PC-9 (cell line): Measurements from ENCODE around the gene ROBO2. TPM values are rescaled to one million over a fixed set of nuclear protein-coding genes. Genes with fewer than 3 reads are reported as not detected.

Experiments used
- BruUV-seq: library from RNA; stranded (reverse); fragments of 400-500 nt; replicated peaks from 2 replicates; lab custom pipeline; 2021; lab: Mats Ljungman, UMichigan
- CTCF ChIA-PET: fragments of 300-600 bp; sonication (Branson Sonifier 250); formaldehyde crosslinking; loops from one replicate; lab custom pipeline; 2022; ENCODE audit warnings: antibody characterized with exemption; lab: Charles Lee
- POLR2A ChIA-PET: fragments of 300-600 bp; sonication (Branson Sonifier 250); formaldehyde crosslinking; loops from one replicate; lab custom pipeline; 2022; ENCODE audit warnings: antibody characterized with exemption; ENCODE audit not compliant: unreplicated experiment; lab: Charles Lee
- DNase-seq, 2 experiments: peaks; one replicate each; pipeline versions ENCODE4 v3.0.0 to v3.0.0-alpha.2; 2015 to 2022; ENCODE audit warnings: mixed read lengths in 1 of 2
- H2AFZ ChIP-seq: fragments of 200-600 bp; sonication (generic); 2 replicates; pipeline ENCODE4 v1.8.1; 2017; ENCODE audit warnings: antibody characterized with exemption
- H3F3A ChIP-seq: fragments of 200-600 bp; sonication (generic); 2 replicates; pipeline ENCODE4 v1.8.1; 2017; ENCODE audit warnings: antibody characterized with exemption, mild to moderate bottlenecking, low read depth; ENCODE audit not compliant: insufficient read depth
- H3K27ac ChIP-seq: fragments of 200-600 bp; sonication (generic); 2 replicates; pipeline ENCODE4 v1.6.1; 2016; ENCODE audit warnings: mixed run types
- H3K27me3 ChIP-seq: fragments of 200-600 bp; sonication (generic); 2 replicates; pipeline ENCODE4 v1.6.1; 2016; ENCODE audit warnings: low read depth, mixed run types; ENCODE audit not compliant: insufficient read depth
- H3K36me3 ChIP-seq: fragments of 200-600 bp; sonication (generic); 2 replicates; pipeline ENCODE4 v1.6.1; 2016; ENCODE audit warnings: low read depth, mixed run types
- H3K4me1 ChIP-seq: fragments of 200-600 bp; sonication (generic); replicated peaks from 2 replicates; pipeline ENCODE4 v1.6.1; 2016; ENCODE audit warnings: mixed run types; ENCODE audit not compliant: insufficient read depth
- H3K4me2 ChIP-seq: fragments of 200-600 bp; sonication (generic); 2 replicates; pipeline ENCODE4 v1.6.1; 2017; ENCODE audit warnings: mixed run types
- H3K4me3 ChIP-seq: fragments of 200-600 bp; sonication (generic); 2 replicates; pipeline ENCODE4 v1.6.1; 2016; ENCODE audit warnings: mixed run types
- H3K79me2 ChIP-seq: fragments of 200-600 bp; sonication (generic); 2 replicates; pipeline ENCODE4 v1.6.1; 2017; ENCODE audit warnings: low read depth, mixed run types
- H3K9me2 ChIP-seq: fragments of 200-600 bp; sonication (generic); 2 replicates; pipeline ENCODE4 v1.8.1; 2017; ENCODE audit warnings: mild to moderate bottlenecking; ENCODE audit not compliant: insufficient read depth
- H3K9me3 ChIP-seq: fragments of 200-600 bp; sonication (generic); 2 replicates; pipeline ENCODE4 v1.8.1; 2016; ENCODE audit warnings: low read depth; ENCODE audit not compliant: insufficient read depth
- H4K20me1 ChIP-seq: fragments of 200-600 bp; sonication (generic); 2 replicates; pipeline ENCODE4 v1.8.1; 2017; ENCODE audit not compliant: insufficient read depth
- EZH2 ChIP-seq: fragments of 200-600 bp; sonication (generic); IDR thresholded peaks from 2 replicates; pipeline ENCODE4 v1.8.0; 2017; ENCODE audit warnings: antibody characterized with exemption, low read depth
- intact Hi-C: fragments of 100-400 bp; cut with micrococcal nuclease; formaldehyde crosslinking; loops from one replicate; pipeline ENCODE4 v1.10.0; 2022; ENCODE audit not compliant: unreplicated experiment
- total RNA-seq: library from RNA; stranded (reverse); gene quantifications from 2 replicates; pipeline ENCODE4 v1.2.3, GENCODE V29; 2021
- TF ChIP-seq, protein P1 (sequence below): fragments of 200-600 bp; sonication (generic); conservative IDR thresholded peaks from 2 replicates; pipeline ENCODE4 v1.6.1; 2017; ENCODE audit warnings: mixed run types, antibody characterized with exemption, mild to moderate bottlenecking, moderate library complexity

Gene ROBO2
- total RNA-seq, 1 experiment from 2014 or later = 0.39 TPM

DNA sequence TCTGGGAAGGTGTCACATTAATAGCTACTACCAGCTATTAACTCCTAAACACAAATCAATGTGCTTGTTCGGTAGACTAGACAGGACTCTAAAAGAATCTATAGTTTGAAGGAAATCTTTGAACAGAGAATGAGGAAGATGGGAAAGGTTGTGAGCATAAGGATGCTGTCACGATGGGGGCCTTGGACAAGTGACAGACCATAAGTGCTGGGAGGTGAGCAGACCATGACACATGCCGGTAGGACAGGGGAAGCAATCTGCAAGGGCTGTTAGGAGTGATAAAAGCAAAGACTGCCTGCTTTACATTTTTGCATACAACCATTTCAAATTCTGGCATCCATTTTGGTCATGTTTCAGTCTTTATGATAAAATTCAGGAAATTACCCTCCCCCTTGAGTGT lies 645.8 kb downstream of the ROBO2 start:
- POLR2A ChIA-PET = no interaction called here
- H3K9me2 ChIP-seq = no peaks in the 10 kb centered on the region
- no peaks in the 10 kb centered on the region for H3K4me1 ChIP-seq
- DNase-seq = no peak
- no peaks in the 10 kb centered on the region for H3K27me3 ChIP-seq
- no peak for TF ChIP-seq EZH2
- TF ChIP-seq, protein P1, sequence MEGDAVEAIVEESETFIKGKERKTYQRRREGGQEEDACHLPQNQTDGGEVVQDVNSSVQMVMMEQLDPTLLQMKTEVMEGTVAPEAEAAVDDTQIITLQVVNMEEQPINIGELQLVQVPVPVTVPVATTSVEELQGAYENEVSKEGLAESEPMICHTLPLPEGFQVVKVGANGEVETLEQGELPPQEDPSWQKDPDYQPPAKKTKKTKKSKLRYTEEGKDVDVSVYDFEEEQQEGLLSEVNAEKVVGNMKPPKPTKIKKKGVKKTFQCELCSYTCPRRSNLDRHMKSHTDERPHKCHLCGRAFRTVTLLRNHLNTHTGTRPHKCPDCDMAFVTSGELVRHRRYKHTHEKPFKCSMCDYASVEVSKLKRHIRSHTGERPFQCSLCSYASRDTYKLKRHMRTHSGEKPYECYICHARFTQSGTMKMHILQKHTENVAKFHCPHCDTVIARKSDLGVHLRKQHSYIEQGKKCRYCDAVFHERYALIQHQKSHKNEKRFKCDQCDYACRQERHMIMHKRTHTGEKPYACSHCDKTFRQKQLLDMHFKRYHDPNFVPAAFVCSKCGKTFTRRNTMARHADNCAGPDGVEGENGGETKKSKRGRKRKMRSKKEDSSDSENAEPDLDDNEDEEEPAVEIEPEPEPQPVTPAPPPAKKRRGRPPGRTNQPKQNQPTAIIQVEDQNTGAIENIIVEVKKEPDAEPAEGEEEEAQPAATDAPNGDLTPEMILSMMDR = no peak
- no peak overlapping the region for H2AFZ ChIP-seq
- intact Hi-C loops = no loop called here
- H4K20me1 ChIP-seq = no peaks in the 10 kb centered on the region
- no peak overlapping the region for H3K4me2 ChIP-seq
- H3K36me3 ChIP-seq = no peaks in the 10 kb centered on the region
- H3K79me2 ChIP-seq = no peaks in the 10 kb centered on the region
- H3K27ac ChIP-seq = no peak overlapping the region
- CTCF ChIA-PET = no interaction called here
- H3K4me3 ChIP-seq = no peak overlapping the region
- no TSS peak for BruUV-seq
- peaks cover 3% of the 10 kb centered on the region; the same call in 1 of the 2 replicates for H3K9me3 ChIP-seq
- no peaks in the 10 kb centered on the region for H3F3A ChIP-seq

DNA sequence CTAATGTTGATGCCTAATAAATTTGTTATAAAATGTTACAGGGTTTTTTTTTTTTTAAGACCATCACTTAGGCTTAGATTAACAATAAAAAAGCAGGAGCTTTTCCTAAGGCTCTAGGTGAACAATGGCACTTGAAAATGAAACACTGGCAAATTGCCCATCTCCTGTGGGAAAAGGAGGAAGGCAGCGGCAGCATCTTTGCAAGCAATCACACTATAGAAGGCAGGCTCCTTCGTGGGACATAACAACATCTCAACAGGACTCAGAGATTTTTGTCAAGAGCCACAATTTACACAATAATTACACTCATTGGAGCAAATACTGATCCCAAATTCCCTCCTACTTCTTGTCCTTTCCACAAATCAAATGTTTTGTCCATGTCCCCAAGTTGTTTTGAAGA lies 646.7 kb downstream of the ROBO2 start:
- BruUV-seq = no TSS peak
- intact Hi-C loops = no loop called here

DNA sequence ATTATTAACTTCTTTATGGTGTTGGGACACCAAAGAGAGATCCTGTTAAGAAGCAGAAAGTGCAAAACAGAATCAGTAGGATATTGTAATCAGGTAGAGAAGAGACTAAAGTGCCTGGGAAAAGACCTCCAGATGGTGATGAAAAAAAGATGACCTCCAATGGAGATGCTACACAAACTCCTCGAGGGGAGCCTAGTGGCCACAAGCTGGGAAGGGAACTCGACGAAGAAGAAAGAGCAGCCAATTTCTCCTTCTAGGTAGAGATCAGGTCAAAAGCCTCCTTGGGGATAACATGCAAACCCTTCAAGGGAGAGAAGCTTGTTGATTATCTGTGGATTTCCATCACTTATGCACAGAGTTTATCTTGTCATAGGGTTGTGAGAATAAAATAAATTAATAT lies 647.6 kb downstream of the ROBO2 start:
- ChIA-PET CTCF (no interaction called here), POLR2A (no interaction called here)
- Histone ChIP-seq H3F3A (no peaks in the 10 kb centered on the region), H3K79me2 (no peaks in the 10 kb centered on the region), H3K4me3 (no peak overlapping the region), H3K9me2 (no peaks in the 10 kb centered on the region), H4K20me1 (no peaks in the 10 kb centered on the region), H3K4me1 (no peaks in the 10 kb centered on the region), H3K27me3 (no peaks in the 10 kb centered on the region), H3K4me2 (no peak overlapping the region), H2AFZ (no peak overlapping the region), H3K9me3 (no peaks in the 10 kb centered on the region), H3K27ac (no peak overlapping the region), H3K36me3 (no peaks in the 10 kb centered on the region)
- intact Hi-C loops = no loop called here
- no TSS peak for BruUV-seq
- no peak for DNase-seq
- TF ChIP-seq, protein P1 = no peak
- TF ChIP-seq EZH2 = no peak

More for the DNA sequence above, 646.7 kb downstream of the ROBO2 start:
- ChIA-PET POLR2A (no interaction called here), CTCF (no interaction called here)
- Histone ChIP-seq H2AFZ (no peak overlapping the region), H3K4me3 (no peak overlapping the region), H3K79me2 (no peaks in the 10 kb centered on the region), H3K27me3 (no peaks in the 10 kb centered on the region), H3K4me1 (no peaks in the 10 kb centered on the region), H4K20me1 (no peaks in the 10 kb centered on the region), H3K36me3 (no peaks in the 10 kb centered on the region), H3K9me2 (no peaks in the 10 kb centered on the region), H3K9me3 (peaks cover 3% of the 10 kb centered on the region; the same call in 1 of the 2 replicates), H3K4me2 (no peak overlapping the region), H3F3A (no peaks in the 10 kb centered on the region), H3K27ac (no peak overlapping the region)
- no peak for DNase-seq
- TF ChIP-seq, protein P1 = no peak
- TF ChIP-seq EZH2 = no peak
